Measurements from ENCODE around the gene HSPB3.
"Not testable (repeated sequence)": the region's sequence is repeated elsewhere in the genome, so short reads cannot be mapped to it uniquely, and the experiment has no call there.

Gene HSPB3

DNA sequence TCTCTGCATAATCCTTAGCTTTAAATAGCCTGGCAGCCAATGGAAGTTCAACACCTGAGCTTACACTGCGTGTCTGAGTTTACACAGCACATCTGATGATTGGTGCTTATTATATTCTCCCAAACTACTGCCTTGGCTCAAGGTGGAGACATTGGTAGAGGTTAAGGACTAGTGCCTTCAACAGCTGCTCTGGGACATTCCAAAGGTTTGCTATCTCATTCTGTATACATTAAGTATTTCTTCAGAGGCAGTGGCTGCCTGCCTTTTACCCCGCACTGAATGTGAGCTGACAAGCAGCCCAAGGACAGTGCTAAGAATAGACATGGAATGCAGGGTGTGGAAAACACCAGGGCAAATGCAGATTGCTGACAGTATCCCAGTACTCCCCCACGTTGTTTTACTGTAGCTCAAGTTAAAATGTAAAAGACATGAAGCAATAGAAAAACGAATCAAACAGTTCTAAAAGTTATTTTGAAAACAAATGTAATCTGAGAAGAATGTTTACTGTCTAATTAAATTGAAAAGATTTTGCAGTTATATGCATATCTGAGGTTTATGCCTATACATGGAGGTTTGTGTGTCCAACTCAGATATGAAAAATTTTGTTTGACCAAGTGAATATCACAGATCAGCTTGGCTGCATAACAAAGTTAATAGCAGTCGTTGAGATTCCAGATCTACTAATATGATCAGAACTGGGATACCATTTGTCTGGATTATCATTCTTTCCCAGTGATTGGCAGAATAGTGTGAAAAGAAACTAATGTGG is 1.8 kb downstream of the HSPB3 start:
- peak; percentile 18 for DNase-seq

DNA sequence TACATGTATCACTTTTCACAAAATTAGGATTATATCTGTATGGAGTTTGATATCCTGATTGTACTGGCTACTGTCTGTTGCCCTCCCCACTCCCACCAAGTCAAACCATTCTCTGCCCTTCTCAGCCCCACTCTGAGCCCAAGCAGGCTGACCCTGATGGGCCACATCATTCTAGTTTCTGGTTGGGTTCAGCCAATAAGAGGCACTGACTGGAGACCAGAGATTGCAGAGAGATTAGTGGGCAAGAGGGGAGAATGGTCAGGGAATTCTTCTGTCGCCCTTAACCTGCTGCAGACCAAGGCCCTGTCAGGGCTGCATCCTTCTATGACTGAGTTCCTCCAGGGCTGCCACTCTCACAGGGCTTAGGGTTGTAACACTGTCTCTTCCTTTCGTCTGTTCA is 2.7 kb downstream of the HSPB3 start:
- no peak for DNase-seq

DNA sequence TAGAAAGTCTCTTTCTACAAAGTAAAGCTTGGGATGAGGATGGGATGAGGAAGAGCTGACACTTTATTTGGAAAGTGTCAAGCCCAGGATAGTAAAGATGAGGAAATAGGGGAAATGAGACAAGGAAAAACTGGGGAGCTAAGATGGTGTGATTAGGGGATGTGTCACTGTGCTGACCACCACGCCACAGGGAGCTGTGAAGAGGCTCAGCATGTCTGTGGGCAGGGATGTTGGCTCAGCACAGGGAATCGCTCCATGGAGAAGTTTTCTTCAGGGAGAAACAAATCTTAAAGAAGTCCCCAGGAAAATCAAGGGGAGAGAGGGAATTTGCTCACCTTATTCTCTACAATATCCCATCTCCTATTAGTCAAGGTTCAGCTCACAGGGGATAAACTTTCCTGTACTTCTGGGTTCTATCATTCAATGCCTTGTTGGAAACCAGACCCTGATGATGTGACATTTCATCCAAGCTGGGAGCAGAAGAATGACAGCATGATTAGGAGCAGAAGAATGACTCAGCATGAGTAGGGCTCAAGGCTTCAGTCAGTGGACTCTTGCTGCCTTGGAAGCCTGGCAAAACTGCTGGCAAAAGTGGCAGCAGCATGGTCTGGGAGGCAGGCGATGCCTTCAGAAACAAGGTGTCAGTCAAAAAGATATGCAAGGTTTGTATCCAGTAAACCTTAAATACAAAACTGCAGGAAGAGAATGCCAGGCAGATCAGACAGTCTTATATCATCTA is 4.9 kb downstream of the HSPB3 start:
- peak; percentile 53 for DNase-seq

DNA sequence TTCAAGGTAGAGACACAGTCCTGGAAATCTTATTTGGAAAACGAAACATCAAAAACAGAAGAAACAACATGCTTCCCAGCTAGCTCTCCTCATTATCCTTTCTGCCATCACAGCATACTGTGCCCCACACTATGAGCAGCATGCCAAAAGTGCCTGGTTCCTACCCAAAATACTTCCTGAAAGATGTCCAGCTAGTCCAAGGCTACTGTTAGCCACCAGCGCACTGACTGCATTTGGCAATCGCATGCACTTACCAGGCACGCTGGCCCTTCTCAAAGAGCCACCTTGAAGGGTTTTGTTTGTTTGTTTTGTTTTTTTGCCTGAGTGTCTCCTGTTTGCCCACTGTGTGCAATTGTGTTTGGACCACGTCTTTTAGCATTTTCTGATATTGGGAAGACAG is 6.8 kb downstream of the HSPB3 start:
- DNase-seq = no peak

DNA sequence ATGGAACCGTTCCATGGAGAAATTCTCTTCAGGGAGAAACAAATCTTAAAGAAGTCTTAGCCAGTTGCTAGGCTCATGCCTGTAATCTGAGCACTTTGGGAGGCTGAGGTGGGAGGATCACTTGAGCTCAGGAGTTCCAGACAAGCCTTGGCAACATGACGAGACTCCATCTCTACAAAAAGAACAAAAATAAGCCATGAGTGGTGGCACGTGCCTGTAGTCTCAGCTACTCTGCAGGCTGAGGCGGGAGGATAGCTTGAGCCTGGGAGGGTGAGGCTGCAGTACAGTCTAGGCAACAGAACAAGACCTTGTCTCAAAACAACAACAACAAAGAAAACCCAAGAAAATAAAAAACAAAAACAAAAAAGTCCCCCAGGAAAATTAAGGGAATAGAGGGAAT is 8.2 kb downstream of the HSPB3 start:
- no peak for DNase-seq

DNA sequence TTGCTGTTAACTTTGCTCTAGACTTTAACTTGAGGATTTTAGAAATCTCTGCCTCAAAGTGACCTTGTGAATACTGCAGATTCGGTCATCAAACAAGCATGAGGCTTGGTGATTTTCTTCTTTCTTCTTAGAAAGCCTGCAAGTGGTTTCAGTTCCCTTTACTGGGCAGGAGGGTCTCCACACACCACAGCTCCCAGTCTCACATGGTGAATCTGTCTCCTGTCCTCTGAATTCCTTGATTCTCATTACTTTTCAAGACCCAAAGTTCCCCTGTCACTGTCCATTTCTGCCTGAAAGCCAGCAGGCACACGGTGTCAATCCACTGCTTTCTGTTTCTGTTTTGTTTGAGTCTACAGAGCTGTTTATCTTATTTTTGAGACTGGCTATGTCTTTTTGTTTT is 14.1 kb downstream of the HSPB3 start:
- DNase-seq = peak; percentile 77

DNA sequence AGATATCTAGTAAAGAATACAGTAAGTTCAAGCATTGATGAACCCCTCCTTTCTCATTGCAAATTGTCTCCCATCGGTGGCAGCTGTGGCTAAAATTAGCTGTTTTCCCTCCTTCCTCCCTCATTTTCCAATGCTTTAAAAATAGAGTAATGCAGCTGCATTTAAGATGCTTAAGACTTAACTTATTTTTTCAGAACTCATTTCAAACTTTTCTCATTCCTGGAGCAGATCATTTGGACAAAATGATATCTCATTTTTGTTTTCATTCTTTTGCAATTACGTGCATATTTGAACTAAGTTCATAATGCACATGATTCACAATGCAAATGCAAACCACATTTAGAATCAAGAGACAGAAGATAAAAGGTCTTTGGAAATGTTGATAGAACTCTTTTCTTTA is 14.6 kb downstream of the HSPB3 start:
- no peak for DNase-seq

DNA sequence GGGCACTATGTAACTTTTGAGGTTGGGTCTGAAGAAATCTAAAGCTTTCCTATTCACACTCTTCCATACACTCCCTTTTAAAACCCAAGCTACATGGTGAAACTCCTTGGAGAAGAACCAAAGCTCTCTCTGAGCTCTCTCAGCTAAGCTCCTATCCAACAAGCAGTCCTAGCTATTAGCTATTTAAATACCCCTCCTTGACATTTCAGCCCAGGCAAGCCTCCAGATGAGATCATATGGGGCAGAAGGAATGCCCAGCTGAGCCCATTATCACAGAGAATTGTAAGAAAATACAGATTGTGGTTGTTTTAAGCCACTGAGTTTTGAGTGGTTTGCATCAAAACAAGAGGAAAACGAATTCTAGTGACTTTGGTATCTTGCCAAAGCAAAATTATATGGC is 15.2 kb downstream of the HSPB3 start:
- DNase-seq = peak; percentile 59

DNA sequence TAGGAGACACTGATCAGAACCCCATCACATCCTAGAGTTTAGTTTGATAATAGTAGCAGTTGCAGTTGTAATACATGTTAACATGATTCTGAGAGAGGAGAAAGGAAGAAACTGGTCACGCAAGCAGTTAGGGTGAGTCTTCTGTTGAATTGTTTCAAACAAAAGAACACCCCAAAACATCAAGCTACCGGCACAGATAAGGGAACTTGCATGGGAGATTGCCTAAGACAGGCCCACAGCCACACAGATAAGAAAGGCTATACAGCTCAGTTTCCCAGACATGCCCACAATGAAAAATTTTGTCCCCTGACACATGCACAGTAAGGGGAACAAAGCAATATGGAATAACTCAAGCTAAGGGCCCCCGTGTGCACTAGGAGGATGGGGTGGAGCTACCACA is 15.9 kb downstream of the HSPB3 start:
- peak; percentile 77 for DNase-seq

DNA sequence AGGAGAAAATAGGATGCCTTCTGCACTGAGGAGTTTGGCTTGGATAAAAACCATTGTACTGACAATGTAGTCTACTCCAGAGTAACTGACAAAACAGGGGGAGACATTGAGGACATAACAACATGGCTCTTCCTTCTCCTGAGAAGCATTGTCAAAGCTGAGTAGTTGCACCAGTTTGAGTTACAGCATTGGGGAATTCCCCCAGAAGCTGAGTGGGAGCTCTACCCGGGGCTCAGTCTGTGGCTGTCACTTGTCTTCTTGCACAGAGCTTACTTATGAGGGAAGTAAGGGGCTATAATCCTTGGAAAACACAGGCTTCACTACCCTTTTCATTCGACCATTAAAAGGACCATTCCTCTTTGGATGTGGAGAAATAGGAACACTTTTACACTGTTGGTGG is 21.2 kb downstream of the HSPB3 start:
- no peak for DNase-seq

DNA sequence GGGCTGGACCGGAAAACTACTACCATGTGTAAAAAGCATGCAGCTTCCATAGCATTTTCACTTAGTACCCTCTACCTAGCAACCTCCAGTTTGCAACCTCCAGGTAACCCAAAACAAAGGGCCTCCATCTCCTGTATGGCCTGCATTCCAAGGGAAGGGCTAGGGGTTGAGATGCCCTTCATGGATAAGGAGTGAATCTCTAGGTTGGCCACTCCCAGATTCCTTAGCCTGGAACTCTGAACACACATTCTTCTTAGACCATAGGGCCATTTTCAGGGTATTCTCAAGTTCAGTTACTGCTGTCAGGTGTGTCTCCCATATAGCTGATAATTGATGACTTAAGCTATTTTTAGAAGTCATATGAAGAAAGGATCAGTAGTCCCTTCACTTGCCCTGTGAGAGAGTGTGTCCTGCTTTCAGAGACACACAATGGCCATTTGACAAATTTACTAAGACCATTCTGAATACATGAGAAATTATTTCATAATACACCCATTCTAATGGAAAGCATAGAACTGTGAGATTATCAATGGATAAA is 22.5 kb downstream of the HSPB3 start:
- no peak for DNase-seq

DNA sequence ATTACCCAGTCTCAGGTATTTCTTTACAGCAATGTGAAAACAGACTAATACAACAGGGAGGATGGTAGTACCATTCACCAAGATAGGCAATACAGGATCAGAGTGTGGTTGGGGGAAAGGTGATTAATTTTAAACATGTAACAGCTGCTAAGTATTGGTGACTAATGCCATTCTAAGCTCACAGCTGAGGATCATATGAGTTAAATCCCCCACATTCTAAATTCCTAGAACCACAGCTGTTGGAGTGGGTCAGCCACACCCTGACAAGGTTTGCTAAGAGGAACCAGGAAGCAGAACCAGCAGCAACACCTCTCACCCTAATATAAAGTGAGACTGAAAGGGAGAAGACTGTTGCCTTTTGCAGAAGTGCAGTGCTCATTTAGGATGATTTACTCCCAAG is 24.8 kb downstream of the HSPB3 start:
- peak; percentile 34 for DNase-seq

DNA sequence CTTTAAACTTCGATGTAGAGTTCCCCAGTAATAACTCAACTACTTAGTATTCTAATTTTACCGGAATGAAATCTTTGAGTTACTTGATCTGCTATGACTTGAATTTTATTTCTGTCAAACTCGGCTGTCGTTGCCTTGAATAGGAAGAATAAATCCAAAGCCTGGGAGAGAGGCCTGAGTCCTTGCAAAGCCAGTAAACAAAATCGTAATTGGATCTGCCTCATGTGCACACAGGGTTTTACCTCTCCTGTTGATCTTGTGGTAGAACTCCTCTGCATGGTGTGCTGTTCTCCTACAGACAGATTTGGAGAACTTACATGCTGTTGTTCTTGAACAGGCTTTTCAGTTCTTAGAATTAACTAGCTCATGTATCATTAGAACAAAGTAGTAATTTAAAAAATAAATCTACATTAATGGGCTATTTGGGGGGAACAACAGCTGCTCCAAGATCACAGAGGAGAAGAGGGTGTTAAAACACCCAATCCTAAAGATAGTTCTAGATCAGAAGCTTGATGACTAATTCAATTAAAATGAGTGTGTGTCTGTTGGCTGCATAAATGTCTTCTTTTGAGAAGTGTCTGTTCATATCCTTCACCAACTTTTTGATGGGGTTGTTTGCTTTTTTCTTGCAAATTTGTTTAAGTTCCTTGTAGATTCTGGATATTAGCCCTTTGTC is 28.9 kb downstream of the HSPB3 start:
- no peak for DNase-seq

DNA sequence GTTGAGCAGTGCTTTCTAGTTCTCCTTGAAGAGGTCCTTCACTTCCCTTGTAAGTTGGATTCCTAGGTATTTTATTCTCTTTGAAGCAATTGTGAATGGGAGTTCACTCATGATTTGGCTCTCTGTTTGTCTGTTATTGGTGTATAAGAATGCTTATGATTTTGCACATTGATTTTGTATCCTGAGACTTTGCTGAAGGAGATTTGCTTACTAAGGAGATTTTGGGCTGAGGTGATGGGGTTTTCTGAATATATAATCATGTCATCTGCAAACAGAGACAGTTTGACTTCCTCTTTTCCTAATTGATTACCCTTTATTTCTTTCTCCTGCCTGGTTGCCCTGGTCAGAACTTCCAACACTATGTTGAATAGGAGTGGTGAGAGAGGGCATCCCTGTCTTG is 30.2 kb downstream of the HSPB3 start:
- not testable (repeated sequence) for DNase-seq

DNA sequence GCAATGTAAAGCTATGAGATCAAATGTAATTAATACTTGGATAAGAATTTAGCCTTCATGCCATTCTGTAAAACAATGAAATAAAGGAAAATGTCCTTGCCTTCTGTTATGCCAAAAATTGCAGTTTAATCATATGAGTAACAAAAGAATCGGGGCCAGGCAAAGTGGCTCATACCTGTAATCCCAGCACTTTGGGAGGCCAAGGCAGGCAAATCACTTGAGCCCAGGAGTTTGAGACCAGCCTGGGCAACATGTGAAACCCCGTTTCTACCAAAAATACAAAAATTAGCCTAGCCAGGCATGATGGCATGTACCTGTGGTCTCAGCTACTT is 34.1 kb downstream of the HSPB3 start:
- not testable (repeated sequence) for DNase-seq

DNA sequence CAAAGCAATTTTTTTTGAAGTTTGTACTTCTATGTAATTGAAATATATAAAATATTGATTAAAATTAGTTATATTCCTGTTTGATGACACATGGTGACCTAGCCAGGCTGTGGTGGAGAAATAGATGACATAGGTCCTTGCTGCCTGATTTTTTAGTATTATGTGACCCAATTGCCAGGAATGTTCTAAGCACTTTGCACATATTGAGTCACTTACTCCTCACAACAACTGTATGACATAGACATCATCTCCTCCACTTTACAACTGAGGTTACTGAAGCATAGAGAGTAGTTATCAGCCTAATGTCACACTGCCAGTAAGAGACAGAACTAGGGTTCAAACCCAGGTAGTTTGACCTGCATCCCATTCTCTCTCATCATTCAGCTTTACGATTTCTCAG is 35.8 kb downstream of the HSPB3 start:
- no peak for DNase-seq

DNA sequence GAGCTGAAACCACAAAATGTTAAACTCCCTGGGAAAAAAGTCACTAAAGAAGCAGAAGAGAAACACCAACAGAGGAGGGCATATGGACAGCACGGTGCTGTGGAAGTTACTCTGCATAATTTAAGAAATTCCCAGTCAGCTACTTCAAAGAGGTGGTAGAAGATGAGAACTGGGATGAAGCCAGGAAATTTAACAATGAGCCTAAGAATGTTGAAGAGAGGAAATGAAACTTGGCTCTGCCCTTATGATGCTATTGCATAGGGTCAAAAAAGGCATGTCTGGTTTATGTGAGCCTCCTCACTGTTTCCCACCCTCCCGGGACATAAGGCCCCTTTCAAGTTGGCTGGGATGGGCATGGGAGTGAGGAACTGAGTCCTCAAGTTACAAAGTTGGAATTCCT is 36.7 kb downstream of the HSPB3 start:
- no peak for DNase-seq

DNA sequence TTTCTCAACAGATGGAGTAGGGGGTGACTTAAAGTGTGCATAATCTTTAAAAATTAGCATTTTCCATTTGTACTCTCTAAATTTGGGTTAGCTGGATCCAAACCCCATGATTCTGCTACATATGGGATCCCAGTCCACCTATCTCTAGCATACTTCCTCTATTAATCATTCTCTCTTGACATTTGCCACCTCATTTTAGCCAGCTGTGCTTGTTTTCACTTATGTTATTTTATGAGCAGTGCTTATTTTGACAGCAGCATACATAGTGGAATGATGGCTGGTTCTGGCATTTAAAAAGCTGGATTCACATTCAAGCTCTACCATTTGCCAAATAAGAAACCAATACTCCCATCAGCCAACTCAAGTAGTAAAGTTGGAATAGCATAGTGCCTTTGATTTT is 39.5 kb downstream of the HSPB3 start:
- no peak for DNase-seq
